Brain pericyte (primary cell): ENCODE results near the gene IFT52.
A peak's percentile ranks its signal among the peaks of the same experiment; 100 is the strongest.
"Not testable (repeated sequence)": the region's sequence is repeated elsewhere in the genome, so short reads cannot be mapped to it uniquely, and the experiment has no call there.

Experiments used
- DNase-seq: peaks from one replicate; pipeline ENCODE4 v3.0.0-alpha.2; 2012; ENCODE audit warnings: low read depth, low spot score

Gene IFT52

GRCh38 chr20:43567477-43567876, 23.3 kb upstream of the IFT52 start:
- DNase-seq = no peak

- DNase-seq = no peak
Observed at GRCh38 chr20:43568706-43569105, 22.0 kb upstream of the IFT52 start.

- DNase-seq = no peak
Observed at GRCh38 chr20:43569282-43569681, 21.5 kb upstream of the IFT52 start.

- DNase-seq = no peak
Observed at GRCh38 chr20:43570496-43570895, 20.2 kb upstream of the IFT52 start.

GRCh38 chr20:43571310-43571709, 19.4 kb upstream of the IFT52 start:
- DNase-seq = no peak

GRCh38 chr20:43571771-43572170, 19.0 kb upstream of the IFT52 start:
- DNase-seq = no peak

- DNase-seq = no peak
Observed at GRCh38 chr20:43572891-43573290, 17.8 kb upstream of the IFT52 start.

GRCh38 chr20:43576108-43576507, 14.6 kb upstream of the IFT52 start:
- no peak for DNase-seq

GRCh38 chr20:43579861-43580793, 10.6 kb upstream of the IFT52 start:
- DNase-seq = no peak

- DNase-seq = no peak
Observed at GRCh38 chr20:43583133-43583864, 7.4 kb upstream of the IFT52 start.

GRCh38 chr20:43583982-43584432, 6.7 kb upstream of the IFT52 start:
- DNase-seq = peak; percentile 96

- no peak for DNase-seq
Observed at GRCh38 chr20:43584448-43585136, 6.1 kb upstream of the IFT52 start.

GRCh38 chr20:43586641-43587040, 4.1 kb upstream of the IFT52 start:
- DNase-seq = no peak

- DNase-seq = not testable (repeated sequence)
Observed at GRCh38 chr20:43588526-43588925, 2.2 kb upstream of the IFT52 start.

- DNase-seq = no peak
Observed at GRCh38 chr20:43590036-43590391, 723 bp upstream of the IFT52 start.

GRCh38 chr20:43601960-43602359, 11.2 kb downstream of the IFT52 start:
- DNase-seq = not testable (repeated sequence)

- no peak for DNase-seq
Observed at GRCh38 chr20:43603124-43603523, 12.4 kb downstream of the IFT52 start.

GRCh38 chr20:43605715-43606114, 15.0 kb downstream of the IFT52 start:
- DNase-seq = no peak

GRCh38 chr20:43607278-43607677, 16.5 kb downstream of the IFT52 start:
- not testable (repeated sequence) for DNase-seq

GRCh38 chr20:43631598-43631997, 40.9 kb downstream of the IFT52 start:
- DNase-seq = no peak

- no peak for DNase-seq
Observed at GRCh38 chr20:43636429-43636828, 45.7 kb downstream of the IFT52 start.

- DNase-seq = no peak
Observed at GRCh38 chr20:43642548-43642947, 51.8 kb downstream of the IFT52 start.
